Fibroblast of lung (primary cell): ENCODE results near the gene GJA5. TPM values are rescaled to one million over a fixed set of nuclear protein-coding genes. Genes with fewer than 3 reads are reported as not detected.

Experiments used
- DNase-seq, 2 donors: peaks; one replicate each; pipeline versions ENCODE4 v3.0.0 to v3.0.0-alpha.2; 2010; ENCODE audit warnings: low read depth in 2 of 2
- H2AFZ ChIP-seq: 2 replicates; pipeline ENCODE4 v1.5.1; 2012; ENCODE audit warnings: low read length, control low read depth, inconsistent platforms
- H3K27ac ChIP-seq: 2 replicates; pipeline ENCODE4 v1.5.1; 2011; ENCODE audit warnings: low read length, control low read depth; ENCODE audit not compliant: insufficient read depth
- H3K27me3 ChIP-seq: 2 replicates; pipeline ENCODE4 v1.5.1; 2011; ENCODE audit warnings: mild to moderate bottlenecking, low read length; ENCODE audit not compliant: control insufficient read depth, insufficient read depth
- H3K36me3 ChIP-seq: 2 replicates; pipeline ENCODE4 v1.5.1; 2011; ENCODE audit warnings: low read length; ENCODE audit not compliant: control insufficient read depth, insufficient read depth
- H3K4me1 ChIP-seq: 2 replicates; pipeline ENCODE4 v1.5.1; 2011; ENCODE audit warnings: low read length; ENCODE audit not compliant: control insufficient read depth, insufficient read depth; ENCODE audit errors: extremely low read depth
- H3K4me2 ChIP-seq: 2 replicates; pipeline ENCODE4 v1.5.1; 2011; ENCODE audit warnings: low read length, control low read depth; ENCODE audit not compliant: insufficient read depth; ENCODE audit errors: extremely low read depth
- H3K4me3 ChIP-seq, 4 experiments: fragments of 200-600 bp in 1 of 4; sonication (generic) in 1 of 4; replicated peaks in 1 of 4; 2 replicates each; pipeline ENCODE4 v1.5.1; 2011 to 2016; ENCODE audit warnings: low read length in 4 of 4, low read depth in 3 of 4, mild to moderate bottlenecking in 3 of 4, control low read depth in 2 of 4, inconsistent platforms in 1 of 4, mixed read lengths in 1 of 4; ENCODE audit not compliant: insufficient read depth in 1 of 4; ENCODE audit errors: control extremely low read depth in 1 of 4
- H3K79me2 ChIP-seq: 2 replicates; pipeline ENCODE4 v1.5.1; 2012; ENCODE audit warnings: mild to moderate bottlenecking, low read length, inconsistent platforms; ENCODE audit not compliant: control insufficient read depth, insufficient read depth
- H3K9ac ChIP-seq: 2 replicates; pipeline ENCODE4 v1.5.1; 2011; ENCODE audit warnings: mild to moderate bottlenecking, low read length, control low read depth; ENCODE audit not compliant: insufficient read depth
- H3K9me3 ChIP-seq: 2 replicates; pipeline ENCODE4 v1.5.1; 2012; ENCODE audit warnings: low read depth, low read length; ENCODE audit not compliant: control insufficient read depth, insufficient read depth
- H4K20me1 ChIP-seq: 2 replicates; pipeline ENCODE4 v1.5.1; 2011; ENCODE audit warnings: low read length; ENCODE audit not compliant: control insufficient read depth, insufficient read depth; ENCODE audit errors: extremely low read depth
- CTCF ChIP-seq, 2 donors: IDR thresholded peaks in 1 of 2; conservative IDR thresholded peaks in 1 of 2; 1 replicate in 1 of 2; 2 replicates in 1 of 2; pipeline ENCODE4 v1.5.1; 2011 to 2012; ENCODE audit warnings: low read length in 2 of 2, control low read depth in 1 of 2, inconsistent platforms in 1 of 2, low read depth in 1 of 2, mild to moderate bottlenecking in 1 of 2
- EZH2 ChIP-seq: IDR thresholded peaks from 2 replicates; pipeline ENCODE4 v1.5.1; 2012; ENCODE audit warnings: low read length, control low read depth, mild to moderate bottlenecking; ENCODE audit errors: missing control alignments
- polyA plus RNA-seq, 2 donors: library from polyadenylated mRNA; depleted of rRNA in 1 of 2; stranded (reverse) in 1 of 2; unstranded in 1 of 2; fragments of >200 nt; gene quantifications; 2 replicates each; pipeline ENCODE4 v1.2.1, GENCODE V29; 2011 to 2012; ENCODE audit warnings: missing spikeins in 1 of 2
- total RNA-seq: library from RNA; depleted of rRNA; stranded (reverse); fragments of >200 nt; gene quantifications from 2 replicates; pipeline ENCODE4 v1.2.1, GENCODE V29; 2014

Gene GJA5
- total and polyA plus RNA-seq, 2 donors (not counting 1 experiment from before 2014, with no cell fraction given), result 0.14 TPM; not detected in 1

- no peak overlapping the region for H3K9ac ChIP-seq
- H2AFZ ChIP-seq, result no peak overlapping the region
- H3K36me3 ChIP-seq, result no peaks in the 10 kb centered on the region
- no peak overlapping the region for H3K4me2 ChIP-seq
- H4K20me1 ChIP-seq, result no peaks in the 10 kb centered on the region
- H3K27me3 ChIP-seq, result no peaks in the 10 kb centered on the region
- no peaks in the 10 kb centered on the region for H3K4me1 ChIP-seq
- TF ChIP-seq CTCF (conservative IDR thresholded peaks at IDR 0.05 in 1 of 2, IDR thresholded peaks at IDR 0.05 in 1 of 2; ENCODE audit: low read depth in 1 of 2, low read length in 2 of 2) (no peak), EZH2 (no peak)
- no peak for DNase-seq
- H3K4me3 ChIP-seq, result no peak overlapping the region
- no peaks in the 10 kb centered on the region for H3K9me3 ChIP-seq
- no peaks in the 10 kb centered on the region for H3K79me2 ChIP-seq
- H3K27ac ChIP-seq, result no peak overlapping the region
Measured at GRCh38 chr1:147798731-147799130, 38.3 kb upstream of the GJA5 start.

DNA sequence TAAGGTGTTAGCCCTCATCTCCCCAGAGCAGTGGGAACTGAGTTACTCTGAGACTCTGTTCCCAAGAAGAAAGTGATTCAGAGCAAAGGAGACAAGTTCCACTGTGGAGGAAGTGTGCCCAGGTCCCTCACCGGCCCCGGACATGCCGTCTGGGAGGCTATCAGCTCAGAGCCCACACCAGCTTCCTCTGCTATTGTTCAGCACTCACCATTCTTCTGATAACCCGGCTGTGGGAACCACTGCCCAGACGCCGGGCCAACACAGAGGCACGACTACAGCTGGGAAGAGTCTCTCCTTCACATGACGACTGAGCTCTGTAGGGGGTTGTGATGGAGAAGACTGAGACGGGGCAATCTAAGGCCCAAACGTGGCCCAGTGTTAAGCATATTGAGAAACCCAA, 34.2 kb upstream of the GJA5 start:
- Histone ChIP-seq H3K4me3 (no peak overlapping the region), H3K79me2 (no peaks in the 10 kb centered on the region), H3K4me2 (no peak overlapping the region), H2AFZ (no peak overlapping the region), H3K9ac (no peak overlapping the region), H3K27ac (no peak overlapping the region), H3K4me1 (no peaks in the 10 kb centered on the region), H4K20me1 (no peaks in the 10 kb centered on the region), H3K27me3 (no peaks in the 10 kb centered on the region), H3K36me3 (no peaks in the 10 kb centered on the region), H3K9me3 (no peaks in the 10 kb centered on the region)
- TF ChIP-seq EZH2, result no peak
- no peak for TF ChIP-seq CTCF (conservative IDR thresholded peaks at IDR 0.05 in 1 of 2, IDR thresholded peaks at IDR 0.05 in 1 of 2; ENCODE audit: low read depth in 1 of 2, low read length in 2 of 2)
- DNase-seq, result no peak

- TF ChIP-seq EZH2, result no peak
Measured at GRCh38 chr1:147791876-147792275, 31.5 kb upstream of the GJA5 start.

More at GRCh38 chr1:147791876-147792275, 31.5 kb upstream of the GJA5 start:
- Histone ChIP-seq H3K79me2 (no peaks in the 10 kb centered on the region), H3K4me1 (no peaks in the 10 kb centered on the region), H4K20me1 (no peaks in the 10 kb centered on the region), H3K27me3 (no peaks in the 10 kb centered on the region), H3K4me2 (no peak overlapping the region), H3K4me3 (no peak overlapping the region), H3K36me3 (no peaks in the 10 kb centered on the region), H2AFZ (no peak overlapping the region), H3K9ac (no peak overlapping the region), H3K9me3 (no peaks in the 10 kb centered on the region), H3K27ac (no peak overlapping the region)
- DNase-seq, result no peak
